Activated T-cell treated with anti-CD3 and anti-CD28 coated beads, Interleukin-2, amount 50 U/mL, for 24 hours (primary cell): ENCODE data around the gene PDE1C.

Experiments
- DNase-seq: peaks from one replicate; pipeline ENCODE4 v3.0.0-alpha.2; 2020
- H3K27ac Mint-ChIP-seq: 2 replicates; pipeline ENCODE4 v1.8.0; 2020; ENCODE audit warnings: mild to moderate bottlenecking, mixed read lengths
- H3K27me3 Mint-ChIP-seq: 2 replicates; pipeline ENCODE4 v1.8.0; 2020; ENCODE audit warnings: mixed read lengths
- H3K36me3 Mint-ChIP-seq: 2 replicates; pipeline ENCODE4 v1.8.0; 2020; ENCODE audit warnings: low read depth, mixed read lengths
- H3K4me1 Mint-ChIP-seq: 2 replicates; pipeline ENCODE4 v1.8.0; 2020; ENCODE audit warnings: low read depth, mixed read lengths
- H3K4me3 Mint-ChIP-seq: 2 replicates; pipeline ENCODE4 v1.8.0; 2020; ENCODE audit warnings: mild to moderate bottlenecking, moderate library complexity, mixed read lengths
- H3K9me3 Mint-ChIP-seq: 2 replicates; pipeline ENCODE4 v1.8.0; 2020; ENCODE audit warnings: mixed read lengths

PDE1C gene

DNA sequence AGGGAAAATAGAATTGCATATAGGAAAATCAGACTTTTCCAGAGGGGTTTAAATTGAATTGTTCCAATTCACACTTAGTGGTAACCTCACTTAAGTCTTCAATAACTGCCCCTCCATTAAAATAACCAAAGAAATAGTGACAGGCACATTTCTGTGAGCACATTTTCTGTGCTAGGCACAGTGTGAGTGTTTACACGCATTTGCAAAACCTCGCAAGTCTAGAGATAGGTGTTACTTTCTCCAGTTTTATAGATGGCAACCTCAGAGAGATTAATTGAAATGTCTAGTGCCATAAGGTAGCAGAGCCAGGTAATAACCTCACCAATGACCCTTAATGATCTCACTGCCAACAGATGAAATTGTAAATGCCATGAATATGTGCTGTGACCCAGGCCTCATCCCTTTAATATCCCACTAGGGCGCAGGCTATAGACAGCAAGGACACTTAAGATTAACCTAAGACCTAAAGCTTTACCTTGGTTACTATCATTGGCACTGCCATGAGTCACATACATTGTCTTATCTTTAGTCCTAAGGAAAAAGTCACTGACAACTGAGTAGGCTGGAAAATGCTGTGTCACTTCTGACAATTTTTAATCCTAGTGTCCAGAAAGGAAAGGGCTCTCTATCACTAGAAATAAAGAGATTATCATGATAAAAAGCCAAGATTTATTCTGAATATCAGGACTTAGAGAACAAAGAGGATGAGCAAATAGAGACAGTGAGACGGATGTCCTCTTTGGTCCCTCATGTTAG is 195.4 kb downstream of the PDE1C start:
- Mint-ChIP-seq H3K36me3 (no peaks in the 10 kb centered on the region), H3K9me3 (peaks cover 6% of the 10 kb centered on the region), H3K27me3 (no peaks in the 10 kb centered on the region), H3K4me1 (no peaks in the 10 kb centered on the region), H3K27ac (no peak overlapping the region), H3K4me3 (no peak overlapping the region)
- no peak for DNase-seq

DNA sequence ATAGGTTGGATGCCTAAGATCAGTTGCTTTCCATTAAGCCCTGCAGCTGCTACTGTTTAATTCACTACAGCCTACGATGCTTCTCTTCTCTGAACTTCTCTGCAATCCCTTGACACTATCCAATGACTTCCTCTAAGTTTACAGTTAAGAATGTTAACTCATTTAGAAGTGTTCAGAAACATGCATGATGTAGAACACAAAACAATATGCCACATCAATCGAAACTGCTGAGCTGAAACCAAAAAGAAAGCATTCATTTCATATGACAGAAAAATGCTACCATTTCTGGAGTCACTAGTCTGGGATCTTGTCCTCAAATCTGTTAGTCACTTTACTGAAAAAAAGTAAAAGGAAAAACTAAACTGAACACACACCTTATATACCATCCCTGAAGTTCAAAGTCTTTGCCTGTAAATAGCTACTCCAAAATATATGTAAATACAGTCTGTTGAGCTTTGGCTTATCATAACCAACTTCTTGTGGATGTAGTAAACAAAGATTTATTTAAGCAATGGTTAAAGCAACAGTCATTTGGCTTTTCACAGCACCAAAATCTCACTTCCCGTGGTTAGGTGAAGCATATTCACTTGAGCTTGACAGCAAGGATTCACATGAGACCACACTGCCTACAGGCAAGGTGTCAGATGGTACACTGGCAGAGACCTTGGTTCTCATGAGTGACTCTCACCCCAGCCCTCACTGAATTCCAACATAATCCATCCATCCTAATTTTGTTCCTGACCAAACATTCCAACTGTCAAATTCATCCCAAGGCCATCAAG is 196.2 kb downstream of the PDE1C start:
- Mint-ChIP-seq H3K27me3 (no peaks in the 10 kb centered on the region), H3K27ac (no peak overlapping the region), H3K36me3 (no peaks in the 10 kb centered on the region), H3K9me3 (peaks cover 6% of the 10 kb centered on the region), H3K4me1 (no peaks in the 10 kb centered on the region), H3K4me3 (no peak overlapping the region)
- no peak for DNase-seq

DNA sequence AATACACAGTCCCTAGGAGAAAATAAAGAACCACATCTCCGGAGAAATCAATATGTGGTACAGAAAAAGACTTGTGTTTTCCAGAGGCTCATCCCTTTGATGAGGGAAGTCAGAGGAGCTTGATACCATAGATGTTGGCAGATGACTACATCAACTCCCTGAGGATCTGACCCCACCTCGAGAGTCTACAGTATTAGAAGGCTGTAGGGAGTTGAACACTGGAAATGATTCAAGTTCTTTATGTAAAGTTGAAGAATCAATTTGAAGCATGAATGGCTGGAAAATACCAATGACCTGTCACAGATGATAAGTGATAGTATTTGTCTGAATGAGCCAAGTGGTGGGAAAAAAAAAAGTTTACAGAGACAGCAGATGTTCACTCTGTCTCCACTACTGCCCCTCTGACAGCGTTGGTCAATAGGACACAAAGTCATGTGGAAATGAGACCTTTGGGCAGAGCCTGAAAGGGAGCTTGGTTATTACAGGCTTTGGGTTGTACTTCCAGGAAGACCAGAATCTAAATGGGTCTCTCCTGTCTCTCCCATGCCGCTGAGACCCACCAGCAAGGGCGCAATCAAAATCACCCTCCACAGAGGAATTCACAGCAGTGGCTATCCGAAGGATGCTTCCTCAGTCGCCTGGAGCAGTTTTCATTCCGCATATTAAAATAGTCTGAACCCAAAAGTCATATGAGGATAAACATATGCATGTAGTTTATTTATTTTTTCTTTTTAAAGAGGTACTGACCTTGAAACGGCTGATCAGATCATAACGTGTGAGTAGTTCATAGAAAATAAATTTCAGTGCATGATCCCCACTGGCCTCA is 197.4 kb downstream of the PDE1C start:
- DNase-seq, result no peak
- Mint-ChIP-seq H3K4me1 (no peaks in the 10 kb centered on the region), H3K27ac (no peak overlapping the region), H3K9me3 (peaks cover 9% of the 10 kb centered on the region), H3K27me3 (no peaks in the 10 kb centered on the region), H3K36me3 (no peaks in the 10 kb centered on the region), H3K4me3 (no peak overlapping the region)

DNA sequence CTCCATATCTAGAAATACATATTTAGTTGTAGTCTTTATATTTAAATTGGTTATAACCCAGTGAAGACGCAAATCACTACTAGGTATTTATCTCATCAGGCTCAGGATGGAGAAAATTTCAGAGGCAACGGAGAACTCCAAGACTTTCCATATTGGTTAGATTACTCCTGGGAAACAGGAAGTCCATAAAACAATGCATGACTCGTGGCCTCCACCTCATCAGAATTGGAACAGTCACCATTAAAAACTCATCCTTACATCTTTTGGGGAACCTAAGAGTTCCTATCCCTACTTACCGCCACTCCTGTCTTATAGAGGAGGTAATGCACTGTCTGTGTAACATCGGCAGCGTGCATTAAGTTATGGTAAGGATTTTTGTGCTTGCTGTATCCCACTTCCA is 205.6 kb downstream of the PDE1C start:
- no peaks in the 10 kb centered on the region for H3K27me3 Mint-ChIP-seq
- H3K4me3 Mint-ChIP-seq, result no peak overlapping the region
- H3K36me3 Mint-ChIP-seq, result no peaks in the 10 kb centered on the region

DNA sequence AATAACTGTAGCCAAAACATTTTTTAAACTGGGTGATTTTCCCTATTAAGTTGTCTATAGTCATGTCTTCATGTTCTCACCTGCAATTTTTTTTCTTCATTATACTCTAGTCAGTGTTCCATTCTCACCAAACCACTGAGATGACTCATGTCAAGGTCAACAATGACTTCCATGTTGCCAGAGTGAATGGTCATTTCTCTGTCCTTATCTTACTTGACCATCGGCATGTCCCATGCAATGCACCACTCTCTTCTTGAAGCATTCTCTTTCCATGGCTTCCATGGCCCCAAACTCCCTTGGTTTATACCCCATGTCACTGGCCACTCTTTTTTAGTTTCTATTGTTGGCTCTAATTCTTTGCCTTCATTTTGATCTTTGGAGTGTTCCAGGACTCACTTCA is 209.3 kb downstream of the PDE1C start:
- no peak overlapping the region for H3K27ac Mint-ChIP-seq
- no peaks in the 10 kb centered on the region for H3K36me3 Mint-ChIP-seq
- no peaks in the 10 kb centered on the region for H3K27me3 Mint-ChIP-seq
- H3K9me3 Mint-ChIP-seq, result peaks cover 5% of the 10 kb centered on the region
- no peaks in the 10 kb centered on the region for H3K4me1 Mint-ChIP-seq
- H3K4me3 Mint-ChIP-seq, result no peak overlapping the region
- no peak for DNase-seq

More for the DNA sequence above, 205.6 kb downstream of the PDE1C start:
- H3K27ac Mint-ChIP-seq, result no peak overlapping the region
- H3K4me1 Mint-ChIP-seq, result no peaks in the 10 kb centered on the region
- no peak for DNase-seq
- H3K9me3 Mint-ChIP-seq, result peaks cover 10% of the 10 kb centered on the region

DNA sequence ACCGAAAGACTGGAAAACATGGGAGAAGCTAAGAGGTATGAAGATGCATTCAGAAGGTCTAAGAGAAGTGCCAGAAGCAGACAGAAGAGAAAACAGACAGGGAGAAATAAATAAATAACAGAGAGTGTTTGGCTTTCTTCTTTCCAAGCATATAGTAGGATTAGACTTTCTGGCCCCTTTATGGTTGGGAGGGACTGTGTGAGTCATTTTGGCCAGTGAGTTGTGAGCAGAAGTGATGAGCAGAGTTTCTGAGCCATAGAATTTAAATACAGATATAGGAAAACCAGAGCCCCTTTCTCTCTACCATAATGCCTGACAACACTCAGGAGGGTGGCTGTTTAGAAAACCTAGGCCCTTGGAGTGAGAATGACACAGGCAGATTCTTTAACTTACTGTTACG is 212.2 kb downstream of the PDE1C start:
- no peaks in the 10 kb centered on the region for H3K36me3 Mint-ChIP-seq
- no peaks in the 10 kb centered on the region for H3K27me3 Mint-ChIP-seq
- H3K9me3 Mint-ChIP-seq, result peaks cover 9% of the 10 kb centered on the region
- H3K4me1 Mint-ChIP-seq, result no peaks in the 10 kb centered on the region
- DNase-seq, result no peak
- no peak overlapping the region for H3K4me3 Mint-ChIP-seq
- no peak overlapping the region for H3K27ac Mint-ChIP-seq

DNA sequence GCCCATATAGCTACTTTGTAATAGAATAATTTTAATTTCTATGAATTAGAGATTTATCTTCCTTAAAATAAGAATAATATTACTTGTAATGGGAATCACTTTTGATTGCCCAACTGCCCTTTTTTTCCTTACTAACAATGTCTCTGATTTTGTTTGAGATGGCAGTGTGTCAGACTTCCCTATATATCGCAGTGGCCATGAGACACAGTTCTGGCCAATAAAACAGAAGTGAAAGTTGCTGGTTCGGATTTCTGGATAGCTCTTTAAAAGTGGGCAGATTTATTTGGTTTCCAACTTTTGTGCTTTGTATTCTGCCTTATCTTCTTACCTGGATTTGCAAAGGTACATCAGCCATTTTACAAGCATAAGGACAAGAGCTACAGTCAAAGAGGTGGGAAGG is 213.0 kb downstream of the PDE1C start:
- Mint-ChIP-seq H3K36me3 (no peaks in the 10 kb centered on the region), H3K9me3 (peaks cover 10% of the 10 kb centered on the region), H3K27ac (no peak overlapping the region), H3K4me3 (no peak overlapping the region), H3K27me3 (no peaks in the 10 kb centered on the region), H3K4me1 (no peaks in the 10 kb centered on the region)
- DNase-seq, result no peak

DNA sequence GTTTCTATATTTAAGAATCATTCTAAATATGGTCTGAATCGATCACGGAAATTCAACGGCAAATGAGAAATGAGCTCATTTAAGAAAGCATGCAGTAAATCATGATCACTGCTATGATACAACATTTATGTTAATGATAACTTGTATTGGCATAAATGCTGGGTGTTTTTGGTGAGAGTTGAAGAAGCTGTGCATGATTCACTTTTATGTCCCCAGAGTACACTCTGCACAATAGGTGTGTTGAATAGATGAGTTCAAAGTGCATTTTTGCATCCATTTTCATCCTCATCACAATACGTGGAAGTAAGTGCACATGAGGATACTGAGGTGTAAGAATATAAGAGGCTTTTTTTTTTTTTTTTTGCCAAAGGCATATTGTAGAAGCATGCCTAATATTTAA is 213.9 kb downstream of the PDE1C start:
- no peaks in the 10 kb centered on the region for H3K27me3 Mint-ChIP-seq
- no peak overlapping the region for H3K27ac Mint-ChIP-seq
- no peaks in the 10 kb centered on the region for H3K36me3 Mint-ChIP-seq
- H3K4me3 Mint-ChIP-seq, result no peak overlapping the region
- H3K4me1 Mint-ChIP-seq, result no peaks in the 10 kb centered on the region
- no peak for DNase-seq
- peaks cover 9% of the 10 kb centered on the region for H3K9me3 Mint-ChIP-seq

DNA sequence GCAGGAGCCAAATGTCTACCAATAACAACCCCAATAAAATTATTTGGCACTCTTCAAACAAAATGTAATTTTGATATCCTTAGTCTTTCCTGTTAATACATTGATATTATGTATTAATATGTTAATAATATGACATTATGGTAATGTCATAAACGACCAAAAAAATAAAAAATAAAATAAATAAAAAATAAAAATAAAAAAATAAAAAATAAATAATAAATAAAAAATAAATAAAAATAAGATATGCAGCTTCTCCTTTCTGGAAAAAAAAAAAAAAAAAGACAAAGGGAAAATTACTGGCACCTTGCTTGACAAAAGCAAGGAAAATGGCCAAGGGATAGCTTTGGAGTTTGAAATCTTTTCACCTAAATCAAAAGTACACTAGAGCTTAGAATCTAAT is 214.7 kb downstream of the PDE1C start:
- no peaks in the 10 kb centered on the region for H3K36me3 Mint-ChIP-seq
- no peaks in the 10 kb centered on the region for H3K4me1 Mint-ChIP-seq
- H3K27me3 Mint-ChIP-seq, result no peaks in the 10 kb centered on the region
- H3K9me3 Mint-ChIP-seq, result peaks cover 9% of the 10 kb centered on the region
- no peak overlapping the region for H3K27ac Mint-ChIP-seq
- no peak for DNase-seq
- no peak overlapping the region for H3K4me3 Mint-ChIP-seq

DNA sequence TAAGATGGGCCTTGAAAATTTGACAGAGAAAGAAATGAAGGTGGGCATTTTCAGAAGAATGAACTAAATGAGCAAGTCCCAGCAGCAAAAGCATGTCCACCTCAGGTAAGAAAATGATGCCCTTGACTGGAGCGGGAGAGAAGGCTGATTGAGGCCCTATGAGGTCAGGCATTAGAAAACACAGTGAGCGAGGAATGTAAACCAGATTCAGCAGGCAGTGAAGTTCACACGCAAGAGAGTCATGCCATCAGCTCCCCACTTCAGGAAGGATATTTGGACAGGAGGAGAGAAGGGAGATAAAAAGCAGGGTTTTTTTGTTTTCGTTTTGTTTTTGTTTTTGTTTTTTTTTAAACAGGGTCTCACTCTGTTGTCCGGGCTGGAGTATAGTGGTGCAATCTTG is 216.8 kb downstream of the PDE1C start:
- Mint-ChIP-seq H3K4me1 (no peaks in the 10 kb centered on the region), H3K27ac (no peak overlapping the region), H3K4me3 (no peak overlapping the region), H3K27me3 (no peaks in the 10 kb centered on the region), H3K36me3 (no peaks in the 10 kb centered on the region), H3K9me3 (peaks cover 14% of the 10 kb centered on the region)
- no peak for DNase-seq

DNA sequence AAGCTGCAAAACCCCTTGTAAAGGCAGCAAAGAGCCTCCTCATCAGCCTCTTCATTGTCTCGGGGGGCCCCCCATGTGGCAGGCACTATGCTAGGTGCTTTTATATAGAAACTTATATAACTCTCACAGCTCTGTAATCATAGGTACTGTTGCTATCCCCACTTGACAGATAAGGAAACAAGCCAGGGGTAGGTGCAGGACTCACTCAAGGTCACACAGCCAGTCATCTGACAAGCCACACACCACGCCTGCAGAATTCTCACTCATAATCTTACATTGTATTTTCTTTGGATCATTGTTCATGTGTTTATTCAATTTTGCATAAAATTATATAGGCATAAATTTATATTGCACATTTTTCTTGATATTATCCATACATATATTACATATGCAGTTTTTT is 217.7 kb downstream of the PDE1C start:
- Mint-ChIP-seq H3K9me3 (peaks cover 14% of the 10 kb centered on the region), H3K36me3 (no peaks in the 10 kb centered on the region), H3K4me1 (no peaks in the 10 kb centered on the region), H3K27me3 (no peaks in the 10 kb centered on the region), H3K4me3 (no peak overlapping the region), H3K27ac (no peak overlapping the region)
- no peak for DNase-seq

DNA sequence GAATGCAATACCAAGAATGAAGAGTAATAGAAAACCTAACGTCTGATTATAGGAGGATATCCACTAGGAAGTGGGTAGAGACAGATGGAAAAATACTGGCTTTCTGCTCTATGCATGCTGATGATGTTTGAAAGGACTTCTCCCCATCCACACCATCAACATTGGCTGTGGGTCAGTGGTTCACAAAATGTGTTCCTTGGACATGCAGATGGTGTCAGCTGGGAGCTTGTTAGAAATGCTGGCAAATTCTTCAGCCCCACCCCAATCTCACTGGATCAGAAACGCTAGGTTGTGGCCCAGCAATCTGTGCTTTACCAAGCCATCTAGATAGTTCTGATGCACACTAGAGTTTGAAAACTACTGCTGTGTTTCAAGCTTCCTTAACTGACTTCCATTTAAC is 219.1 kb downstream of the PDE1C start:
- Mint-ChIP-seq H3K27me3 (no peaks in the 10 kb centered on the region), H3K36me3 (no peaks in the 10 kb centered on the region), H3K9me3 (peaks cover 12% of the 10 kb centered on the region), H3K4me3 (no peak overlapping the region), H3K4me1 (no peaks in the 10 kb centered on the region), H3K27ac (no peak overlapping the region)
- no peak for DNase-seq

DNA sequence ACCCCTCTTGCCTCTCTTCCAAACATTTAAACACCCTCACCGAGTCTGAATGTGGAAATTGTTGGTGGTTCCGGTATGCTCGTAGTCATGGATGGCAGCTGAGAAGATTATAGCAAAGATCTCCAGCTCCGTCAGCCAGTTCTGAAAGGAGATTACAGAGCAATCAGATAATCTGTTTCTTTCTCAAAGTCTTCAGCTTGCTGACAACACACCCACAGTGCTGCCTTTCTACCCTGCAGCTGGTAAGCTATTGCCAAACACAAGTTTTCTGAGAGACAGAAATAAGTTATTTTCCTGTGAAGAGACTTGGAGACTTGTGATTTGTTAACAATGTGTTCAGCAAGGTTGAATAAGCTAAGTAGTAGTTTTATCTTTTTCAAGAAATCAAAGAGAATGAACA is 219.6 kb downstream of the PDE1C start:
- Mint-ChIP-seq H3K27me3 (no peaks in the 10 kb centered on the region), H3K36me3 (no peaks in the 10 kb centered on the region), H3K4me1 (no peaks in the 10 kb centered on the region), H3K9me3 (peaks cover 12% of the 10 kb centered on the region), H3K4me3 (no peak overlapping the region), H3K27ac (no peak overlapping the region)
- no peak for DNase-seq

DNA sequence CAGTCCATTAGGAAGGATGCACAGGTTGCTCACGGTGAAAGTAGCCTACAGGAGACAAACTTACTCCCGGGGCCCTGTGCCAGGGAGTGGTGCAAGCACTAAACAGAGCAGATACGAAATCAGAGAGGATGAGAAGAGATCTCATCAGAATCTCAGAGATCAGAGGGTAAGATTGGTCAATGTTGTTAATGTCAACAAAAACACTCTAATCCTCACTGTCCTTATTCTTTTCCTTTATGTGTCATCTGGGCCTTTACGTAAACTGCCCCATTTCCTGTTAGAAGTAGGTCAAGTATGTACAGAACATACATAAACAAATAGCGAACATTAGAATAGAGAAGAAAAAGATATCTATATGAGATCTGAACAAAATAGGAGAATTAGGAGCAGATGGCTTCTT is 220.1 kb downstream of the PDE1C start:
- DNase-seq, result no peak
- Mint-ChIP-seq H3K36me3 (no peaks in the 10 kb centered on the region), H3K4me1 (no peaks in the 10 kb centered on the region), H3K4me3 (no peak overlapping the region), H3K27me3 (no peaks in the 10 kb centered on the region), H3K9me3 (peaks cover 12% of the 10 kb centered on the region), H3K27ac (no peak overlapping the region)

DNA sequence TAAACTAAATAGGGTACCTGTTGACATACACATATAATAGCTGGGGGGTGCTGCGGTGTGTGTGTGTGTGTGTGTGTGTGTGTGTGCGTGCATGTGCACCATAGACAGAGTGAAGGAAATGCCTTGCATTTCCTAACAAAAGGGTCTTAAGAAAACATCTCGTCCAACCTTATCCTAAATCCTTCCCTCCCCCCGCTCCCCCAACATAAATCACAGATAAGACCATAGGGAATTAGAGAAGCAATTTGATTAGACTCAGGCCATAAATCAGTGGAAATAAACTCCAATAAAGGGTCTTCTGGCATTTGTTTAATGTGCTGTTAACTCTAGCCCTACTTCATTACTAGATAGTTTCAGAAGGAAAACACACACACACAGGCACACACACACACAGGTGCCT is 234.7 kb downstream of the PDE1C start:
- H3K27ac Mint-ChIP-seq, result no peak overlapping the region
- no peaks in the 10 kb centered on the region for H3K4me1 Mint-ChIP-seq
- H3K4me3 Mint-ChIP-seq, result no peak overlapping the region
- H3K9me3 Mint-ChIP-seq, result peaks cover 14% of the 10 kb centered on the region
- H3K36me3 Mint-ChIP-seq, result no peaks in the 10 kb centered on the region
- DNase-seq, result no peak
- no peaks in the 10 kb centered on the region for H3K27me3 Mint-ChIP-seq
